HCT116 (cell line): ENCODE data around the gene ARFGAP1. TPM values are rescaled to one million over a fixed set of nuclear protein-coding genes. Genes with fewer than 3 reads are reported as not detected.

Source experiments
- ATAC-seq: fragments of 200-7000 bp; cut with Tn5 transposase; 2 replicates; pipeline ENCODE4 v1.9.1; 2020; ENCODE audit warnings: mild to moderate bottlenecking, moderate library complexity
- BruUV-seq: library from RNA; stranded (reverse); fragments of 400-500 nt; replicated peaks from 2 replicates; lab custom pipeline; 2021; lab: Mats Ljungman, UMichigan
- CTCF ChIA-PET: fragments of 300-600 bp; sonication (Branson Sonifier 250); formaldehyde crosslinking; loops from one replicate; lab custom pipeline; 2021; ENCODE audit warnings: antibody characterized with exemption; lab: Charles Lee
- POLR2A ChIA-PET: fragments of 300-600, 350-600 bp; sonication (Branson Sonifier 250); formaldehyde crosslinking; loops from one replicate; lab custom pipeline; 2021; ENCODE audit warnings: antibody characterized with exemption; lab: Charles Lee
- RAD21 ChIA-PET, 2 experiments: fragments of 300-600 bp; sonication (Branson Sonifier 250); formaldehyde crosslinking; loops; one replicate each; lab custom pipeline; 2023; ENCODE audit warnings: low total read pairs in 2 of 2; ENCODE audit not compliant: uncharacterized antibody in 2 of 2, unreplicated experiment in 2 of 2, low non-redundant PET in 1 of 2; lab: Charles Lee
- DNase-seq: peaks from one replicate; pipeline ENCODE4 v3.0.0-alpha.2; 2010; ENCODE audit warnings: low read depth, low spot score
- H2AFZ ChIP-seq: fragments of 200-600 bp; shearing (Covaris generic), sonication (generic); 2 replicates; pipeline ENCODE4 v1.6.1; 2017; ENCODE audit warnings: low read depth, mixed run types, mixed read lengths, antibody characterized with exemption, low read length; ENCODE audit not compliant: poor library complexity, severe bottlenecking
- H3K27ac ChIP-seq: 2 replicates; pipeline ENCODE4 v1.5.1; 2012; ENCODE audit warnings: low read depth, low read length
- H3K27me3 ChIP-seq: fragments of 200-600 bp; sonication (generic); 2 replicates; pipeline ENCODE4 v1.6.1; 2016; ENCODE audit warnings: mixed run types, low read length, mixed read lengths; ENCODE audit not compliant: insufficient read depth
- H3K36me3 ChIP-seq, 2 experiments: fragments of 200-500 bp in 1 of 2; fragments of 200-600 bp in 1 of 2; sonication (Bioruptor generic) in 1 of 2; sonication (generic) in 1 of 2; 2 replicates each; pipeline versions ENCODE4 v1.5.1 to v1.6.1; 2014 to 2016; ENCODE audit warnings: low read length in 2 of 2, inconsistent platforms in 1 of 2, mixed read lengths in 1 of 2, mixed run types in 1 of 2; ENCODE audit not compliant: insufficient read depth in 2 of 2, control insufficient read depth in 1 of 2
- H3K4me1 ChIP-seq, 2 experiments: fragments of 200-600 bp in 1 of 2; sonication (generic) in 1 of 2; 2 replicates each; pipeline versions ENCODE4 v1.5.1 to v1.6.1; 2012 to 2017; ENCODE audit warnings: low read length in 2 of 2, inconsistent platforms in 1 of 2, mild to moderate bottlenecking in 1 of 2, mixed read lengths in 1 of 2, mixed run types in 1 of 2, moderate library complexity in 1 of 2; ENCODE audit not compliant: insufficient read depth in 2 of 2, control insufficient read depth in 1 of 2
- H3K4me2 ChIP-seq: fragments of 200-600 bp; sonication (generic); 2 replicates; pipeline ENCODE4 v1.6.1; 2017; ENCODE audit warnings: mixed run types, low read length, mixed read lengths
- H3K4me3 ChIP-seq, 2 experiments: fragments of 200-600 bp in 1 of 2; sonication (generic) in 1 of 2; replicated peaks in 1 of 2; 2 replicates each; pipeline ENCODE4 v1.5.1; 2011 to 2016; ENCODE audit warnings: low read length in 2 of 2, control low read depth in 1 of 2, low read depth in 1 of 2, mild to moderate bottlenecking in 1 of 2, mixed read lengths in 1 of 2, mixed run types in 1 of 2
- H3K79me2 ChIP-seq: fragments of 200-600 bp; sonication (generic); 2 replicates; pipeline ENCODE4 v1.6.1; 2017; ENCODE audit warnings: mild to moderate bottlenecking, mixed run types, low read length, moderate library complexity, mixed read lengths; ENCODE audit not compliant: insufficient read depth
- H3K9ac ChIP-seq: fragments of 200-600 bp; sonication (generic); 2 replicates; pipeline ENCODE4 v1.6.1; 2016; ENCODE audit warnings: low read length, mixed read lengths
- H3K9me2 ChIP-seq: fragments of 200-600 bp; sonication (generic), shearing (Covaris generic); 2 replicates; pipeline ENCODE4 v1.6.1; 2017; ENCODE audit warnings: mixed run types, mild to moderate bottlenecking, moderate library complexity; ENCODE audit not compliant: insufficient read depth
- H3K9me3 ChIP-seq, 2 experiments: fragments of 200-500 bp in 1 of 2; fragments of 200-600 bp in 1 of 2; sonication (Bioruptor generic) in 1 of 2; sonication (generic) in 1 of 2; 2 replicates each; pipeline ENCODE4 v1.6.1; 2014 to 2017; ENCODE audit warnings: low read length in 2 of 2, mixed read lengths in 2 of 2, inconsistent platforms in 1 of 2, low read depth in 1 of 2, mild to moderate bottlenecking in 1 of 2, mixed run types in 1 of 2, moderate library complexity in 1 of 2; ENCODE audit not compliant: control insufficient read depth in 1 of 2, insufficient read depth in 1 of 2
- H4K20me1 ChIP-seq: fragments of 200-600 bp; sonication (generic), shearing (Covaris generic); 2 replicates; pipeline ENCODE4 v1.6.1; 2017; ENCODE audit warnings: mixed run types, mild to moderate bottlenecking, moderate library complexity; ENCODE audit not compliant: insufficient read depth
- EZH2phosphoT487 ChIP-seq: fragments of 200-600 bp; IDR thresholded peaks from 2 replicates; pipeline ENCODE4 v1.6.1; 2018; ENCODE audit warnings: antibody characterized with exemption, borderline replicate concordance
- JUND ChIP-seq: IDR thresholded peaks from 2 replicates; pipeline ENCODE4 v1.6.1; 2012
- POLR2AphosphoS5 ChIP-seq: IDR thresholded peaks from 2 replicates; pipeline ENCODE4 v1.6.1; 2011; ENCODE audit warnings: mild to moderate bottlenecking, low read depth, low read length, moderate library complexity
- RAD21 ChIP-seq: IDR thresholded peaks from 2 replicates; pipeline ENCODE4 v1.6.1; 2012; ENCODE audit warnings: low read depth, mild to moderate bottlenecking
- SIN3A ChIP-seq: IDR thresholded peaks from 2 replicates; pipeline ENCODE4 v1.6.1; 2012; ENCODE audit warnings: low read depth
- SP1 ChIP-seq: IDR thresholded peaks from 2 replicates; pipeline ENCODE4 v1.6.1; 2012; ENCODE audit warnings: low read depth
- YY1 ChIP-seq: IDR thresholded peaks from 2 replicates; pipeline ENCODE4 v1.6.1; 2011; ENCODE audit warnings: low read length, low read depth, moderate library complexity, mild to moderate bottlenecking; ENCODE audit not compliant: insufficient replicate concordance; ENCODE audit errors: extremely low read depth
- ZFX ChIP-seq: fragments of 450-650 bp; IDR thresholded peaks from 2 replicates; pipeline ENCODE4 v1.6.1; 2017
- intact Hi-C: fragments of 100-400 bp; cut with micrococcal nuclease; formaldehyde crosslinking; loops from 2 replicates; pipeline ENCODE4 v1.10.0; 2022
- total RNA-seq: library from RNA; stranded (reverse); gene quantifications from one replicate; pipeline ENCODE4 v1.2.1, GENCODE V29; 2021; ENCODE audit not compliant: unreplicated experiment

The ARFGAP1 gene
- total RNA-seq, 1 experiment from 2014 or later, result 94.4 TPM

GRCh38 chr20:63274381-63275228, 2.0 kb downstream of the ARFGAP1 start (continued):
- no peak for TF ChIP-seq EZH2phosphoT487
- TF ChIP-seq, all 23 proteins: peak for 0

GRCh38 chr20:63275825-63276224, 3.2 kb downstream of the ARFGAP1 start:
- no peak overlapping the region for H3K4me2 ChIP-seq
- TF ChIP-seq SP1 (no peak), POLR2AphosphoS5 (no peak), RAD21 (no peak), ZFX (no peak), YY1 (no peak)
- TF ChIP-seq, all 23 proteins: peak for 0
- Histone ChIP-seq H3K4me3 (no peak overlapping the region), H3K9ac (no peak overlapping the region), H3K27ac (no peak overlapping the region), H3K27me3 (no peaks in the 10 kb centered on the region), H3K79me2 (peaks cover 51% of the 10 kb centered on the region), H3K9me2 (no peaks in the 10 kb centered on the region), H3K4me1 (peaks cover 10 to 21% of the 10 kb centered on the region in 2 experiments), H3K9me3 (no peaks in the 10 kb centered on the region), H4K20me1 (no peaks in the 10 kb centered on the region), H2AFZ (no peak overlapping the region), H3K36me3 (peaks cover 28 to 37% of the 10 kb centered on the region in 2 experiments)
- intact Hi-C loops, result no loop called here
- DNase-seq (no peak), ATAC-seq (no peak)
- ChIA-PET POLR2A (no interaction called here), RAD21 (no interaction called here), CTCF (no interaction called here)
- BruUV-seq, result no TSS peak

- TF ChIP-seq EZH2phosphoT487 (no peak), SP1 (no peak), JUND (no peak), SIN3A (no peak), ZFX (no peak), POLR2AphosphoS5 (no peak), RAD21 (no peak)
- TF ChIP-seq, all 23 proteins: peak for 0
- no peak overlapping the region for H2AFZ ChIP-seq
- ChIA-PET CTCF (no interaction called here), POLR2A (no interaction called here), RAD21 (no interaction called here)
- ATAC-seq (no peak), DNase-seq (no peak)
- H3K27me3 ChIP-seq, result no peaks in the 10 kb centered on the region
- BruUV-seq, result no TSS peak
- H3K27ac ChIP-seq, result no peak overlapping the region
- H3K4me3 ChIP-seq, result no peak overlapping the region
- intact Hi-C loops, result no loop called here
- peaks cover 10 to 15% of the 10 kb centered on the region in 2 experiments for H3K4me1 ChIP-seq
- H3K9me3 ChIP-seq, result no peaks in the 10 kb centered on the region
- peaks cover 30 to 38% of the 10 kb centered on the region in 2 experiments for H3K36me3 ChIP-seq
- peaks cover 51% of the 10 kb centered on the region for H3K79me2 ChIP-seq
- no peak overlapping the region for H3K9ac ChIP-seq
- H3K9me2 ChIP-seq, result no peaks in the 10 kb centered on the region
- no peaks in the 10 kb centered on the region for H4K20me1 ChIP-seq
- H3K4me2 ChIP-seq, result no peak overlapping the region
These were observed 4.3 kb downstream of the ARFGAP1 start for GRCh38 chr20:63276956-63277355.
